Vagina (tissue), 2 donors: Measurements from ENCODE around the gene PCDHA11.

Experiments used
- CTCF ChIP-seq, 3 experiments: fragments of 450-650 bp in 2 of 3; fragments of 200-600 bp in 1 of 3; sonication (generic) in 1 of 3; IDR thresholded peaks; one replicate each; pipeline ENCODE4 v1.5.1; 2017 to 2019; ENCODE audit warnings: antibody characterized with exemption in 3 of 3, mild to moderate bottlenecking in 2 of 3, moderate library complexity in 2 of 3
- POLR2A ChIP-seq, 2 donors: fragments of 450-650 bp; IDR thresholded peaks; one replicate each; pipeline ENCODE4 v1.6.1; 2017; ENCODE audit warnings: antibody characterized with exemption in 2 of 2, mild to moderate bottlenecking in 2 of 2, moderate library complexity in 2 of 2

- TF ChIP-seq POLR2A (IDR thresholded peaks at IDR 0.05): no peak
- TF ChIP-seq CTCF (IDR thresholded peaks at IDR 0.05): no peak
Measured at GRCh38 chr5:140882591-140882899, 13.8 kb downstream of the PCDHA11 start.
